B cell (primary cell): ENCODE results near the gene AARS2.

Source experiments
- CTCF ChIP-seq: fragments of 200-600 bp; IDR thresholded peaks from one replicate; pipeline ENCODE4 v1.8.0; 2022; ENCODE audit warnings: antibody characterized with exemption, mild to moderate bottlenecking
- EZH2 ChIP-seq: IDR thresholded peaks from 2 replicates; pipeline ENCODE4 v1.6.1; 2012; ENCODE audit warnings: borderline replicate concordance, low read depth, mild to moderate bottlenecking, moderate library complexity, low read length; ENCODE audit not compliant: insufficient read depth, poor library complexity, severe bottlenecking

- TF ChIP-seq CTCF (no peak), EZH2 (no peak)
These were observed 5.9 kb downstream of the AARS2 start for GRCh38 chr6:44307217-44307616.
